Psoas muscle (tissue), 8 donors: ENCODE results near the gene SLC16A7. TPM values are rescaled to one million over a fixed set of nuclear protein-coding genes. Genes with fewer than 3 reads are reported as not detected.

Experiments
- ATAC-seq, 4 donors: fragments of 200-7000 bp; cut with Tn5 transposase; one replicate each; pipeline ENCODE4 v1.9.1; 2020; ENCODE audit warnings: moderate library complexity in 3 of 4, mild to moderate bottlenecking in 2 of 4
- DNase-seq, 2 donors: peaks; one replicate each; pipeline ENCODE4 v3.0.0-alpha.2; 2020
- H3K27ac ChIP-seq: fragments of 200-600 bp; one replicate; pipeline ENCODE4 v1.8.0; 2022
- H3K27me3 ChIP-seq, 3 donors: fragments of 200-600 bp in 1 of 3; one replicate each; pipeline versions ENCODE4 v1.6.1 to v1.8.0; 2013 to 2022; ENCODE audit warnings: low read length in 2 of 3, mild to moderate bottlenecking in 2 of 3, moderate library complexity in 1 of 3; ENCODE audit not compliant: insufficient read depth in 3 of 3
- H3K36me3 ChIP-seq, 2 donors: fragments of 200-600 bp in 1 of 2; one replicate each; pipeline versions ENCODE4 v1.6.1 to v1.8.0; 2013 to 2022; ENCODE audit warnings: low read depth in 1 of 2, mild to moderate bottlenecking in 1 of 2, moderate library complexity in 1 of 2; ENCODE audit not compliant: insufficient read depth in 1 of 2
- H3K4me1 ChIP-seq: fragments of 200-600 bp; one replicate; pipeline ENCODE4 v1.8.0; 2022
- H3K4me3 ChIP-seq: fragments of 200-600 bp; one replicate; pipeline ENCODE4 v1.8.0; 2022; ENCODE audit warnings: mild to moderate bottlenecking
- H3K9me3 ChIP-seq: fragments of 200-600 bp; one replicate; pipeline ENCODE4 v1.8.0; 2022
- WGBS, 3 donors: extraction: QIAGEN DNeasy Blood & Tissue Kit; methylation state at CpG; one replicate each; pipeline versions ENCODE4 v1.1.6 to v1.1.7; 2013; 5-methylcytosine and 5-hydroxymethylcytosine counted together
- intact Hi-C, 2 donors: fragments of 100-400 bp; cut with DNase I; formaldehyde crosslinking; loops; one replicate each; pipeline versions ENCODE4 v1.11.0 to v1.14.2; 2022
- polyA plus RNA-seq, 3 donors: library from polyadenylated mRNA; stranded (reverse); fragments of 200-250 nt; gene quantifications; one replicate each; pipeline ENCODE4 v1.2.3, GENCODE V29; 2013
- total RNA-seq, 4 donors: library from RNA; stranded (reverse); fragmentation: NEBNext Ultra II Directional in 2 of 4; extraction: Animal tissue kit (Norgen Biotek cat#: 25700) in 2 of 4; gene quantifications; one replicate each; pipeline versions ENCODE4 v1.2.1 to v1.2.4, GENCODE V29; 2021 to 2023
- TF ChIP-seq, protein P1 (sequence below): fragments of 200-600 bp; IDR thresholded peaks from one replicate; pipeline ENCODE4 v1.8.0; 2022; ENCODE audit warnings: antibody characterized with exemption
- donor health status: healthy with polysubstance abuse.
- donor health status: DM: no; HTN: no; CAD: no; lungs with moderate emphysema.
- donor health status: Bipolar disorder and iron deficiency.
- donor health status: healthy.
- donor health status: DM: yes; HTN: yes; CAD: no.
- donor health status: DM: no; HTN: no; CAD: no.
- donor health status: DM: no; HTN: no; CAD: no.
- donor health status: DM: yes; HTN: yes; CAD: no.

Gene SLC16A7
- total and polyA plus RNA-seq, 7 donors = 0.49 to 27.4 (median 5.0) TPM

DNA sequence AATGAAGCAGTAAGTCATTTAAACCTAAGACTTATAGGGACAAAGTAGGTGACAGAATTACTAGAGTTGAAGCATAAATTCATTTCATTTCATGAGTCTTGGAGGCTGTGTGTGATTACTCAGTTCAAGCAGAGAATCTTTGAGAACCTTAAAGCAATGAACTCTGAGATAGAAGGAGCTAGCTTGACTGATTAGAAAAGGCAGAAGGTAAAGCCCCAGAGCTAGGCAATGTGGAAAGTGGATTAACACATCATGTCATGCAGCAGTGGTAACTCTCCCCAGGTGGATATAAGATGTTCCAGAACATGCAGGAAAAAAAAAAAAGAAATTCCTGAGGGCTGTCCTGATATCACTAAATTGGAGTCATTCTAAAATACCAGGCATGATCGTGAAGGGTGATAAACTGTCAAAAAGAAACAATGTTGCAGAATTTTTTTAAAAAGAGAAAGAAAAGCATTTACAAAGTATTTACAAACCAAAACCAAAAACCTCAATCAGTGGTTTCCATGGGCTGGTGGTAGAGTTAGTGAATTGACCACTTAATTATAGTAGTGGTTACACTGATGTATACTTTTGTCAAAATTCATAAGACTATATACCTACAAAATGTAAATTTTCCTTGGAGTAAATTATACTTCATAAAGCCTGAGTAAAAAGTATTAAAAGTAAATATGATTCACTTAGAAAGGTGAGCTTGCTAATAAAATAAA is 12.7 kb upstream of the SLC16A7 start:
- intact Hi-C loops = no loop called here
- Histone ChIP-seq H3K4me3 (no peak overlapping the region), H3K27ac (no peak overlapping the region), H3K36me3 (no peaks in the 10 kb centered on the region), H3K9me3 (no peaks in the 10 kb centered on the region), H3K4me1 (no peaks in the 10 kb centered on the region), H3K27me3 (no peaks in the 10 kb centered on the region)
- TF ChIP-seq, protein P1, sequence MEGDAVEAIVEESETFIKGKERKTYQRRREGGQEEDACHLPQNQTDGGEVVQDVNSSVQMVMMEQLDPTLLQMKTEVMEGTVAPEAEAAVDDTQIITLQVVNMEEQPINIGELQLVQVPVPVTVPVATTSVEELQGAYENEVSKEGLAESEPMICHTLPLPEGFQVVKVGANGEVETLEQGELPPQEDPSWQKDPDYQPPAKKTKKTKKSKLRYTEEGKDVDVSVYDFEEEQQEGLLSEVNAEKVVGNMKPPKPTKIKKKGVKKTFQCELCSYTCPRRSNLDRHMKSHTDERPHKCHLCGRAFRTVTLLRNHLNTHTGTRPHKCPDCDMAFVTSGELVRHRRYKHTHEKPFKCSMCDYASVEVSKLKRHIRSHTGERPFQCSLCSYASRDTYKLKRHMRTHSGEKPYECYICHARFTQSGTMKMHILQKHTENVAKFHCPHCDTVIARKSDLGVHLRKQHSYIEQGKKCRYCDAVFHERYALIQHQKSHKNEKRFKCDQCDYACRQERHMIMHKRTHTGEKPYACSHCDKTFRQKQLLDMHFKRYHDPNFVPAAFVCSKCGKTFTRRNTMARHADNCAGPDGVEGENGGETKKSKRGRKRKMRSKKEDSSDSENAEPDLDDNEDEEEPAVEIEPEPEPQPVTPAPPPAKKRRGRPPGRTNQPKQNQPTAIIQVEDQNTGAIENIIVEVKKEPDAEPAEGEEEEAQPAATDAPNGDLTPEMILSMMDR = no peak
- WGBS, 3 donors = 72 to 79% (median 75%) methylated on average over 1 of the region's 1 CpG
- no peak for DNase-seq
- ATAC-seq = no peak

DNA sequence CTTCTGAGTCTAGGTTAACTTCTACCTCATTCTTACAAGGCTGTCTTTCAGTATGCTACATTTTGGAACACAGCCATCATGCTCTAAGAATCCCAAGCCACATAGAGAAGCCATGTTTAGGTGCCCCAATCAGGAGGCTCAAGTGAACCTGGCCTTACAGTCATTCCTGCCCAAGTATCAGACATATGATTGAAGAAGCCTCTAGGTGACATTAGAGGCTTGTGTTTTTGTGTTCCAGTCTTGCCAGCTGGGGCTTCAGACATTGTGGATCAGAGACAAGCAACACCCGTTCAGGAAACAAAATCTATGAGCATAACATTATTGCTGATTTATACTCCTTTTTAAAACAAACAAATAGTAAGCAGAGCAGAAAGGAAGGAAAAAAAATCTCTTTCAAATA is 8.1 kb upstream of the SLC16A7 start:
- DNase-seq (no peak), ATAC-seq (no peak)
- no peak overlapping the region for H3K27ac ChIP-seq
- no peaks in the 10 kb centered on the region for H3K36me3 ChIP-seq
- TF ChIP-seq, protein P1 = no peak
- H3K4me3 ChIP-seq = no peak overlapping the region
- no peaks in the 10 kb centered on the region for H3K9me3 ChIP-seq
- no peaks in the 10 kb centered on the region for H3K27me3 ChIP-seq
- 48 to 57% (median 57%) methylated on average over 1 of the region's 1 CpG for WGBS, 3 donors
- intact Hi-C loops = no loop called here
- no peaks in the 10 kb centered on the region for H3K4me1 ChIP-seq

GRCh38 chr12:59593761-59594160 is 2.1 kb upstream of the SLC16A7 start:
- ATAC-seq (no peak), DNase-seq (no peak)
- TF ChIP-seq, protein P1 = no peak
- intact Hi-C loops = loop anchor here in 1 of 2 donors (10.0 kb wide), 1 partner anchor 191 kb away; no protein-coding TSS in a partner anchor
- no peak overlapping the region for H3K4me3 ChIP-seq
- no peak overlapping the region for H3K27ac ChIP-seq
- peaks cover 8% of the 10 kb centered on the region for H3K4me1 ChIP-seq
- H3K27me3 ChIP-seq = no peaks in the 10 kb centered on the region
- WGBS, 3 donors = 95 to 97% (median 95%) methylated on average over 1 of the region's 1 CpG
- H3K36me3 ChIP-seq = no peaks in the 10 kb centered on the region
- no peaks in the 10 kb centered on the region for H3K9me3 ChIP-seq

GRCh38 chr12:59594943-59595500 is 807 bp upstream of the SLC16A7 start:
- intact Hi-C loops = loop anchor here in 1 of 2 donors (10.0 kb wide), 1 partner anchor 190 kb away; no protein-coding TSS in a partner anchor

More at GRCh38 chr12:59594943-59595500, 807 bp upstream of the SLC16A7 start:
- ATAC-seq (no peak), DNase-seq (no peak)
- peak overlapping the region; percentile 84 for H3K27ac ChIP-seq
- TF ChIP-seq, protein P1 = no peak
- H3K27me3 ChIP-seq = no peaks in the 10 kb centered on the region
- H3K4me1 ChIP-seq = peaks cover 8% of the 10 kb centered on the region
- no peaks in the 10 kb centered on the region for H3K36me3 ChIP-seq
- 56 to 65% (median 61%) methylated on average over 4 of the region's 4 CpGs for WGBS, 3 donors
- H3K9me3 ChIP-seq = no peaks in the 10 kb centered on the region
- H3K4me3 ChIP-seq = peak overlapping the region; percentile 80
